Measurements from ENCODE around the gene PTPRA. TPM values are rescaled to one million over a fixed set of nuclear protein-coding genes. Genes with fewer than 3 reads are reported as not detected.

PTPRA gene
- polyA plus RNA-seq, 4 donors: 7.4 to 48.1 (median 18.2) TPM

GRCh38 chr20:2991532-2991931, 118.3 kb downstream of the PTPRA start:
- Histone ChIP-seq H3K4me3 (ENCODE audit: low read depth in 1 of 3, low read length in 3 of 3) (no peak overlapping the region), H3K9me3 (ENCODE audit: control insufficient read depth in 2 of 2, insufficient read depth in 1 of 2, low read depth in 1 of 2, low read length in 1 of 2) (no peaks in the 10 kb centered on the region), H3K36me3 (ENCODE audit: control insufficient read depth in 3 of 3, insufficient read depth in 2 of 3, low read depth in 1 of 3, low read length in 3 of 3) (peaks cover 18 to 48% (median 22%) of the 10 kb centered on the region in 3 donors), H3K27ac (ENCODE audit: low read depth in 1 of 3, low read length in 2 of 3) (no peak overlapping the region), H3K4me1 (ENCODE audit: control insufficient read depth in 3 of 3, insufficient read depth in 2 of 3, low read depth in 1 of 3, low read length in 2 of 3) (no peaks in the 10 kb centered on the region), H3K27me3 (ENCODE audit: control insufficient read depth in 3 of 3, insufficient read depth in 3 of 3, low read length in 3 of 3) (no peaks in the 10 kb centered on the region)
- no peak for DNase-seq
- WGBS, 3 donors: 92 to 94% (median 94%) methylated on average over 5 of the region's 5 CpGs
- FAIRE-seq: no peak

- H3K27ac ChIP-seq (ENCODE audit: low read depth in 1 of 3, low read length in 2 of 3): no peak overlapping the region
- FAIRE-seq (no peak), DNase-seq (no peak)
- WGBS, 3 donors: 81 to 96% (median 92%) methylated on average over 2 of the region's 2 CpGs
- H3K4me1 ChIP-seq (ENCODE audit: control insufficient read depth in 3 of 3, insufficient read depth in 2 of 3, low read depth in 1 of 3, low read length in 2 of 3): no peaks in the 10 kb centered on the region
- H3K4me3 ChIP-seq (ENCODE audit: low read depth in 1 of 3, low read length in 3 of 3): no peak overlapping the region
- no peaks in the 10 kb centered on the region for H3K27me3 ChIP-seq (ENCODE audit: control insufficient read depth in 3 of 3, insufficient read depth in 3 of 3, low read length in 3 of 3)
- H3K36me3 ChIP-seq (ENCODE audit: control insufficient read depth in 3 of 3, insufficient read depth in 2 of 3, low read depth in 1 of 3, low read length in 3 of 3): peaks cover 12 to 34% (median 13%) of the 10 kb centered on the region in 3 donors
- no peaks in the 10 kb centered on the region for H3K9me3 ChIP-seq (ENCODE audit: control insufficient read depth in 2 of 2, insufficient read depth in 1 of 2, low read depth in 1 of 2, low read length in 1 of 2)
Measured at GRCh38 chr20:2993250-2993649, 120.0 kb downstream of the PTPRA start.

- no peaks in the 10 kb centered on the region for H3K4me1 ChIP-seq (ENCODE audit: control insufficient read depth in 3 of 3, insufficient read depth in 2 of 3, low read depth in 1 of 3, low read length in 2 of 3)
- FAIRE-seq (no peak), DNase-seq (no peak)
- no peaks in the 10 kb centered on the region for H3K27me3 ChIP-seq (ENCODE audit: control insufficient read depth in 3 of 3, insufficient read depth in 3 of 3, low read length in 3 of 3)
- no peak overlapping the region for H3K4me3 ChIP-seq (ENCODE audit: low read depth in 1 of 3, low read length in 3 of 3)
- 80 to 84% (median 83%) methylated on average over 2 of the region's 2 CpGs for WGBS, 3 donors
- no peak overlapping the region for H3K27ac ChIP-seq (ENCODE audit: low read depth in 1 of 3, low read length in 2 of 3)
- peaks cover 4 to 23% (median 8%) of the 10 kb centered on the region in 3 donors for H3K36me3 ChIP-seq (ENCODE audit: control insufficient read depth in 3 of 3, insufficient read depth in 2 of 3, low read depth in 1 of 3, low read length in 3 of 3)
- no peaks in the 10 kb centered on the region for H3K9me3 ChIP-seq (ENCODE audit: control insufficient read depth in 2 of 2, insufficient read depth in 1 of 2, low read depth in 1 of 2, low read length in 1 of 2)
Measured at GRCh38 chr20:2995796-2996195, 122.5 kb downstream of the PTPRA start.

GRCh38 chr20:2998728-2999127, 125.4 kb downstream of the PTPRA start:
- no peak overlapping the region for H3K4me3 ChIP-seq (ENCODE audit: low read depth in 1 of 3, low read length in 3 of 3)
- no peaks in the 10 kb centered on the region for H3K4me1 ChIP-seq (ENCODE audit: control insufficient read depth in 3 of 3, insufficient read depth in 2 of 3, low read depth in 1 of 3, low read length in 2 of 3)
- no peak for FAIRE-seq
- no peak for DNase-seq
- no peak overlapping the region for H3K27ac ChIP-seq (ENCODE audit: low read depth in 1 of 3, low read length in 2 of 3)
- H3K9me3 ChIP-seq (ENCODE audit: control insufficient read depth in 2 of 2, insufficient read depth in 1 of 2, low read depth in 1 of 2, low read length in 1 of 2): no peaks in the 10 kb centered on the region
- peaks cover 0 to 11% (median 3%) of the 10 kb centered on the region in 3 donors for H3K36me3 ChIP-seq (ENCODE audit: control insufficient read depth in 3 of 3, insufficient read depth in 2 of 3, low read depth in 1 of 3, low read length in 3 of 3)
- H3K27me3 ChIP-seq (ENCODE audit: control insufficient read depth in 3 of 3, insufficient read depth in 3 of 3, low read length in 3 of 3): no peaks in the 10 kb centered on the region

- 36 to 45% (median 40%) methylated on average over 7 of the region's 7 CpGs for WGBS, 3 donors
- Histone ChIP-seq H3K4me3 (ENCODE audit: low read depth in 1 of 3, low read length in 3 of 3) (no peak overlapping the region), H3K36me3 (ENCODE audit: control insufficient read depth in 3 of 3, insufficient read depth in 2 of 3, low read depth in 1 of 3, low read length in 3 of 3) (peaks cover 0 to 8% (median 2%) of the 10 kb centered on the region in 3 donors), H3K27me3 (ENCODE audit: control insufficient read depth in 3 of 3, insufficient read depth in 3 of 3, low read length in 3 of 3) (no peaks in the 10 kb centered on the region), H3K9me3 (ENCODE audit: control insufficient read depth in 2 of 2, insufficient read depth in 1 of 2, low read depth in 1 of 2, low read length in 1 of 2) (no peaks in the 10 kb centered on the region), H3K4me1 (ENCODE audit: control insufficient read depth in 3 of 3, insufficient read depth in 2 of 3, low read depth in 1 of 3, low read length in 2 of 3) (no peaks in the 10 kb centered on the region), H3K27ac (ENCODE audit: low read depth in 1 of 3, low read length in 2 of 3) (no peak overlapping the region)
- DNase-seq (peak; percentile 71 to 74), FAIRE-seq (no peak)
Measured at GRCh38 chr20:3000852-3001523, 127.7 kb downstream of the PTPRA start.

- WGBS, 3 donors: 90 to 92% (median 91%) methylated on average over 2 of the region's 2 CpGs
- H3K27me3 ChIP-seq (ENCODE audit: control insufficient read depth in 3 of 3, insufficient read depth in 3 of 3, low read length in 3 of 3): no peaks in the 10 kb centered on the region
- DNase-seq (no peak), FAIRE-seq (no peak)
- H3K27ac ChIP-seq (ENCODE audit: low read depth in 1 of 3, low read length in 2 of 3): no peak overlapping the region
- H3K9me3 ChIP-seq (ENCODE audit: control insufficient read depth in 2 of 2, insufficient read depth in 1 of 2, low read depth in 1 of 2, low read length in 1 of 2): no peaks in the 10 kb centered on the region
- no peak overlapping the region for H3K4me3 ChIP-seq (ENCODE audit: low read depth in 1 of 3, low read length in 3 of 3)
- no peaks in the 10 kb centered on the region for H3K4me1 ChIP-seq (ENCODE audit: control insufficient read depth in 3 of 3, insufficient read depth in 2 of 3, low read depth in 1 of 3, low read length in 2 of 3)
- H3K36me3 ChIP-seq (ENCODE audit: control insufficient read depth in 3 of 3, insufficient read depth in 2 of 3, low read depth in 1 of 3, low read length in 3 of 3): peaks cover 9 to 18% (median 9%) of the 10 kb centered on the region in 3 donors
Measured at GRCh38 chr20:3003416-3003815, 130.1 kb downstream of the PTPRA start.

GRCh38 chr20:3010985-3011723, 137.9 kb downstream of the PTPRA start:
- no peak overlapping the region for H3K27ac ChIP-seq (ENCODE audit: low read depth in 1 of 3, low read length in 2 of 3)
- no peaks in the 10 kb centered on the region for H3K9me3 ChIP-seq (ENCODE audit: control insufficient read depth in 2 of 2, insufficient read depth in 1 of 2, low read depth in 1 of 2, low read length in 1 of 2)
- peaks cover 9 to 33% (median 14%) of the 10 kb centered on the region in 3 donors for H3K36me3 ChIP-seq (ENCODE audit: control insufficient read depth in 3 of 3, insufficient read depth in 2 of 3, low read depth in 1 of 3, low read length in 3 of 3)
- FAIRE-seq: no peak
- DNase-seq: no peak
- H3K27me3 ChIP-seq (ENCODE audit: control insufficient read depth in 3 of 3, insufficient read depth in 3 of 3, low read length in 3 of 3): no peaks in the 10 kb centered on the region
- 35 to 88% (median 79%) methylated on average over 1 of the region's 1 CpG for WGBS, 3 donors
- no peaks in the 10 kb centered on the region for H3K4me1 ChIP-seq (ENCODE audit: control insufficient read depth in 3 of 3, insufficient read depth in 2 of 3, low read depth in 1 of 3, low read length in 2 of 3)
- no peak overlapping the region for H3K4me3 ChIP-seq (ENCODE audit: low read depth in 1 of 3, low read length in 3 of 3)

GRCh38 chr20:3011752-3012151, 138.5 kb downstream of the PTPRA start:
- DNase-seq: no peak
- FAIRE-seq: no peak
- no peaks in the 10 kb centered on the region for H3K4me1 ChIP-seq (ENCODE audit: control insufficient read depth in 3 of 3, insufficient read depth in 2 of 3, low read depth in 1 of 3, low read length in 2 of 3)
- no peaks in the 10 kb centered on the region for H3K9me3 ChIP-seq (ENCODE audit: control insufficient read depth in 2 of 2, insufficient read depth in 1 of 2, low read depth in 1 of 2, low read length in 1 of 2)
- 73 to 85% (median 81%) methylated on average over 3 of the region's 3 CpGs for WGBS, 3 donors
- H3K4me3 ChIP-seq (ENCODE audit: low read depth in 1 of 3, low read length in 3 of 3): no peak overlapping the region
- H3K36me3 ChIP-seq (ENCODE audit: control insufficient read depth in 3 of 3, insufficient read depth in 2 of 3, low read depth in 1 of 3, low read length in 3 of 3): peaks cover 5 to 30% (median 12%) of the 10 kb centered on the region in 3 donors
- no peak overlapping the region for H3K27ac ChIP-seq (ENCODE audit: low read depth in 1 of 3, low read length in 2 of 3)
- no peaks in the 10 kb centered on the region for H3K27me3 ChIP-seq (ENCODE audit: control insufficient read depth in 3 of 3, insufficient read depth in 3 of 3, low read length in 3 of 3)

All from small intestine (tissue), 7 donors.